Mesendoderm (in vitro differentiated cells): ENCODE results near the gene TMEM254.
A peak's percentile ranks its signal among the peaks of the same experiment; 100 is the strongest.
"Not testable (repeated sequence)": the region's sequence is repeated elsewhere in the genome, so short reads cannot be mapped to it uniquely, and the experiment has no call there.

ENCODE experiments used
- DNase-seq: peaks from one replicate; pipeline ENCODE4 v3.0.0; 2013
- H2AK5ac ChIP-seq: 2 replicates; pipeline ENCODE4 v1.6.1; 2013; ENCODE audit warnings: low read length, inconsistent platforms
- H2BK120ac ChIP-seq: 2 replicates; pipeline ENCODE4 v1.6.1; 2013; ENCODE audit warnings: low read depth, mild to moderate bottlenecking, low read length, moderate library complexity, mixed read lengths
- H2BK15ac ChIP-seq: replicated peaks from 2 replicates; pipeline ENCODE4 v1.6.1; 2013; ENCODE audit warnings: low read depth, mild to moderate bottlenecking, moderate library complexity
- H2BK5ac ChIP-seq: 2 replicates; pipeline ENCODE4 v1.6.1; 2013; ENCODE audit warnings: low read length, inconsistent platforms
- H3K18ac ChIP-seq: 2 replicates; pipeline ENCODE4 v1.6.1; 2013; ENCODE audit warnings: mild to moderate bottlenecking, low read length, mixed read lengths
- H3K23ac ChIP-seq: one replicate; pipeline ENCODE4 v1.6.1; 2013; ENCODE audit warnings: low read length
- H3K27ac ChIP-seq: 2 replicates; pipeline ENCODE4 v1.5.1; 2013; ENCODE audit warnings: low read depth, mild to moderate bottlenecking, inconsistent platforms, low read length, moderate library complexity
- H3K27me3 ChIP-seq: 2 replicates; pipeline ENCODE4 v1.6.1; 2013; ENCODE audit warnings: low read length, control low read depth, mild to moderate bottlenecking, inconsistent platforms; ENCODE audit not compliant: insufficient read depth, poor library complexity
- H3K36me3 ChIP-seq: 2 replicates; pipeline ENCODE4 v1.6.1; 2013; ENCODE audit warnings: low read length, inconsistent platforms; ENCODE audit not compliant: control insufficient read depth, insufficient read depth
- H3K4ac ChIP-seq: one replicate; pipeline ENCODE4 v1.6.1; 2013; ENCODE audit warnings: low read depth, mild to moderate bottlenecking, low read length, moderate library complexity
- H3K4me1 ChIP-seq: 2 replicates; pipeline ENCODE4 v1.6.1; 2013; ENCODE audit warnings: low read depth, low read length, inconsistent platforms; ENCODE audit not compliant: control insufficient read depth
- H3K4me2 ChIP-seq: 2 replicates; pipeline ENCODE4 v1.6.1; 2013; ENCODE audit warnings: low read length
- H3K4me3 ChIP-seq: 2 replicates; pipeline ENCODE4 v1.5.1; 2013; ENCODE audit warnings: mild to moderate bottlenecking, low read length
- H3K56ac ChIP-seq: one replicate; pipeline ENCODE4 v1.6.1; 2013; ENCODE audit warnings: low read length
- H3K79me1 ChIP-seq: 2 replicates; pipeline ENCODE4 v1.6.1; 2013; ENCODE audit warnings: low read length, inconsistent platforms
- H3K79me2 ChIP-seq: 2 replicates; pipeline ENCODE4 v1.6.1; 2013; ENCODE audit warnings: mild to moderate bottlenecking, low read length; ENCODE audit not compliant: control insufficient read depth, insufficient read depth
- H3K9ac ChIP-seq: 2 replicates; pipeline ENCODE4 v1.6.1; 2013; ENCODE audit warnings: low read length, inconsistent platforms
- H4K5ac ChIP-seq: one replicate; pipeline ENCODE4 v1.6.1; 2013; ENCODE audit warnings: low read length
- H4K8ac ChIP-seq: one replicate; pipeline ENCODE4 v1.6.1; 2013; ENCODE audit warnings: low read depth, mild to moderate bottlenecking, control low read depth, low read length, moderate library complexity
- WGBS: extraction: QIAGEN DNeasy Blood & Tissue Kit; methylation state at CpG from one replicate; pipeline ENCODE4 v1.1.7; 2013; ENCODE audit warnings: low lambda C conversion rate, missing lambda C conversion rate; ENCODE audit not compliant: insufficient coverage; ENCODE audit errors: extremely low coverage; 5-methylcytosine and 5-hydroxymethylcytosine counted together

TMEM254 gene

DNA sequence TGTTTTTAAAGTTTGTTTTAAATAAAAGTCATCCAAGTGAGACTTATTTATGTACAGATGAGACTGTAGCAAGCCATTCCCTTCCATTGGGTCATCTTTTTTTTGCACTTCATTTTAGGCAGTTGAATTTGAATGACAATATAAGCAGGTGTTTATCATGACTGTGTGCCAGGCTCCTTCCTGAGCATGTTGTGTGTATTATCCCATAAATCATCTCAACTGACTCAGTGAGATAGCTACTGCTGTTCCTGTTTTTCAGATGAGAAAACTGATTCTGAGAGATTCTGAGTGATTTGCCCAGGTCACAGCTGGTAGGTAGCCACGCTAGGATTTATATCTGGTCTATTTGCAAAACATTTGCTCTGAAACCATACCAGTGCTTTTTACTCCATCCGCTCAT lies 11.7 kb downstream of the TMEM254 start:
- no peak overlapping the region for H3K4me3 ChIP-seq
- no peak overlapping the region for H3K23ac ChIP-seq
- no peak for DNase-seq
- no peak overlapping the region for H2BK120ac ChIP-seq
- no peak overlapping the region for H3K4ac ChIP-seq
- no peak overlapping the region for H4K8ac ChIP-seq
- H3K18ac ChIP-seq: no peak overlapping the region
- H3K4me1 ChIP-seq: no peaks in the 10 kb centered on the region
- H2AK5ac ChIP-seq: no peak overlapping the region
- no peaks in the 10 kb centered on the region for H3K79me1 ChIP-seq
- WGBS: no CpG with 5 or more reads among the region's 2 CpGs
- H3K36me3 ChIP-seq: no peaks in the 10 kb centered on the region
- H4K5ac ChIP-seq: no peak overlapping the region
- no peaks in the 10 kb centered on the region for H3K79me2 ChIP-seq
- no peaks in the 10 kb centered on the region for H3K27me3 ChIP-seq
- no peak overlapping the region for H2BK15ac ChIP-seq
- H3K27ac ChIP-seq: no peak overlapping the region
- H3K9ac ChIP-seq: no peak overlapping the region
- H2BK5ac ChIP-seq: no peak overlapping the region
- H3K4me2 ChIP-seq: no peak overlapping the region
- no peak overlapping the region for H3K56ac ChIP-seq

DNA sequence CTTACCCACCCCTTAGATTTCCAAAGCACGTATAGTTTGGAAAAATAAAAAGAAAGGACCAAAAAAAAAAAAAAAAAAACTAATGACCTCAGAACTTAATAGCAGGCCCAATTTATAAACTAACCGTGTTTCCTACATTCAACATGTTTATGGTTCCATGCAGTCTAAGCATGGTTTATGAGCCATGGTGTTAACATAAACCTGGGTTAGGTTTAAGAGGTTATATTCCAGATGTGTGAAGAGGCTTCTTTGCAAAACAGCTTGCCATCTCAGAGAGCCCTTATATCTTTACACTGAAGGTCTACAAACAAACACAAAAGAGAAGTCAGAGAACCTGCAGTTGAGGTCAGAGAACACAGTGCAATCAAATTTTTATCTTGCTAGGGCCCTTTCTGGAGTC lies 15.8 kb downstream of the TMEM254 start:
- no peak overlapping the region for H4K8ac ChIP-seq
- no peak overlapping the region for H2AK5ac ChIP-seq
- no peak overlapping the region for H3K23ac ChIP-seq
- DNase-seq: no peak
- H2BK5ac ChIP-seq: no peak overlapping the region
- no peaks in the 10 kb centered on the region for H3K79me1 ChIP-seq
- no peak overlapping the region for H3K9ac ChIP-seq
- H3K27me3 ChIP-seq: no peaks in the 10 kb centered on the region
- H3K4me1 ChIP-seq: no peaks in the 10 kb centered on the region
- H3K4me2 ChIP-seq: no peak overlapping the region
- H3K27ac ChIP-seq: no peak overlapping the region
- no peaks in the 10 kb centered on the region for H3K36me3 ChIP-seq
- no CpG with 5 or more reads among the region's 2 CpGs for WGBS
- H3K56ac ChIP-seq: no peak overlapping the region
- H4K5ac ChIP-seq: no peak overlapping the region
- H3K4me3 ChIP-seq: no peak overlapping the region
- no peak overlapping the region for H2BK120ac ChIP-seq
- H2BK15ac ChIP-seq: no peak overlapping the region
- H3K18ac ChIP-seq: no peak overlapping the region
- no peaks in the 10 kb centered on the region for H3K79me2 ChIP-seq
- H3K4ac ChIP-seq: no peak overlapping the region

DNA sequence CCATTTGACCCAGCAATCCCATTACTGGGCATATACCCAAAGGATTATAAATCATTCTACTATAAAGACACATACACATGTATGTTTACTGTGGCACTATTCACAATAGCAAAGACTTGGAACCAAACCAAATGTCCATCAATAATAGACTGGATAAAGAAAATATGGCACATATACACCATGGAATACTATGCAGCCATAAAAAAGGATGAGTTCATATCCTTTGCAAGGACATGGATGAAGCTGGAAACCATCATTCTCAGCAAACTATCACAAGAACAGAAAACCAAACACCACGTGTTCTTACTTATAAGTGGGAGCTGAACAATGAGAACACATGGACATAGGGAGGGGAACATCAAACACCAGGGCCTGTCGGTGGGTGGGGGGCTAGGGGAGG lies 19.8 kb downstream of the TMEM254 start:
- H3K56ac ChIP-seq, H3K4me3 ChIP-seq, H3K23ac ChIP-seq, H3K4me2 ChIP-seq, H3K79me2 ChIP-seq, H3K36me3 ChIP-seq, H2AK5ac ChIP-seq, DNase-seq, H3K9ac ChIP-seq, H4K8ac ChIP-seq, H2BK15ac ChIP-seq, H3K18ac ChIP-seq, H3K27ac ChIP-seq, H3K27me3 ChIP-seq, H3K79me1 ChIP-seq, H3K4me1 ChIP-seq, H2BK5ac ChIP-seq, H4K5ac ChIP-seq, H3K4ac ChIP-seq, H2BK120ac ChIP-seq: not testable (repeated sequence)
- no CpG with 5 or more reads among the region's 2 CpGs for WGBS

DNA sequence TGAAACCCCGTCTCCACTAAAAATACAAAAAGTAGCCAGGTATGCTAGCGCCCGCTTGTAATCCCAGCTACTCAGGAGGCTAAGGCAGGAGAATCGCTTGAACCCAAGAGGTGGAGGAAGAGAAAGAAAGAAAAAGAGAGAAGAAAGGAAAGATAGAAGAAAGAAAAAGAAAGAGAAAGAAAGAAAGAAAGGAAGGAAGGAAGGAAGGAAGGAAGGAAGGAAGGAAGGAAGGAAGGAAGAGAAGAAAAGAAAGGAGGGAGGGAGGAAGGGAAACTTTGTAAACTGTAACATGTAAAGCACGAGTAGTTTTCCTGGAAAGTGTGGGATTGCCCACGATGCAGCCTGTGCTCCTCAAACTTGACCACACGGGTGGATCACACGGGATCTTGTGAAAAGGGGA lies 20.8 kb downstream of the TMEM254 start:
- H2AK5ac ChIP-seq, H3K23ac ChIP-seq, H3K27ac ChIP-seq, H3K27me3 ChIP-seq, H2BK120ac ChIP-seq, H3K79me1 ChIP-seq, H3K4me1 ChIP-seq, H3K4me3 ChIP-seq, H3K9ac ChIP-seq, H3K79me2 ChIP-seq, H3K4ac ChIP-seq, H2BK5ac ChIP-seq, H3K36me3 ChIP-seq, H2BK15ac ChIP-seq, H3K18ac ChIP-seq, H3K4me2 ChIP-seq, DNase-seq, H3K56ac ChIP-seq, H4K8ac ChIP-seq, H4K5ac ChIP-seq: not testable (repeated sequence)
- WGBS: no CpG with 5 or more reads among the region's 8 CpGs

DNA sequence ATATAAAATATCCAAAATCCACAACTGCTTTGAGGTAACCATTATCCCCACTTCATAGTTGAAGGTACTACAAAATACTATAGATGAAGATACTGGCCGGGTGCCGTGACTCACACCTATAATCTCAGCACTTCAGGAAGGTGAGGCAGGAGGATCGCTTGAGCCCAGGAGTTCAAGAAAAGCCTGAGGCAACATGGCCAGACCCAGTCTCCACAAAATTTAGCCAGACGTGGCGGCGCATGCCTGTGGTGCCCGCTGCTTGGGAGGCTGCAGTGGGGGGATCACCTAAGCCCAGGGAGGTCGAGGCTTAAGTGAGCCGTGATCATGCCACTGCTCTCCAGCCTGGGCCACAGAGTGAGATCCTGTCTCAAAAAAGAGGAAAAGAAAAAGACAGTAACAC lies 21.7 kb downstream of the TMEM254 start:
- no peak overlapping the region for H3K4me3 ChIP-seq
- no peak overlapping the region for H3K56ac ChIP-seq
- no peak overlapping the region for H2BK15ac ChIP-seq
- no peak overlapping the region for H4K8ac ChIP-seq
- no CpG with 5 or more reads among the region's 9 CpGs for WGBS
- no peak overlapping the region for H3K4ac ChIP-seq
- no peak overlapping the region for H3K18ac ChIP-seq
- no peak overlapping the region for H4K5ac ChIP-seq
- H3K4me2 ChIP-seq: no peak overlapping the region
- no peak overlapping the region for H2BK5ac ChIP-seq
- H3K79me2 ChIP-seq: no peaks in the 10 kb centered on the region
- H3K4me1 ChIP-seq: no peaks in the 10 kb centered on the region
- no peaks in the 10 kb centered on the region for H3K27me3 ChIP-seq
- no peak overlapping the region for H2BK120ac ChIP-seq
- H3K36me3 ChIP-seq: no peaks in the 10 kb centered on the region
- H2AK5ac ChIP-seq: no peak overlapping the region
- no peak overlapping the region for H3K9ac ChIP-seq
- no peak overlapping the region for H3K27ac ChIP-seq
- no peak overlapping the region for H3K23ac ChIP-seq
- no peak for DNase-seq
- no peaks in the 10 kb centered on the region for H3K79me1 ChIP-seq

DNA sequence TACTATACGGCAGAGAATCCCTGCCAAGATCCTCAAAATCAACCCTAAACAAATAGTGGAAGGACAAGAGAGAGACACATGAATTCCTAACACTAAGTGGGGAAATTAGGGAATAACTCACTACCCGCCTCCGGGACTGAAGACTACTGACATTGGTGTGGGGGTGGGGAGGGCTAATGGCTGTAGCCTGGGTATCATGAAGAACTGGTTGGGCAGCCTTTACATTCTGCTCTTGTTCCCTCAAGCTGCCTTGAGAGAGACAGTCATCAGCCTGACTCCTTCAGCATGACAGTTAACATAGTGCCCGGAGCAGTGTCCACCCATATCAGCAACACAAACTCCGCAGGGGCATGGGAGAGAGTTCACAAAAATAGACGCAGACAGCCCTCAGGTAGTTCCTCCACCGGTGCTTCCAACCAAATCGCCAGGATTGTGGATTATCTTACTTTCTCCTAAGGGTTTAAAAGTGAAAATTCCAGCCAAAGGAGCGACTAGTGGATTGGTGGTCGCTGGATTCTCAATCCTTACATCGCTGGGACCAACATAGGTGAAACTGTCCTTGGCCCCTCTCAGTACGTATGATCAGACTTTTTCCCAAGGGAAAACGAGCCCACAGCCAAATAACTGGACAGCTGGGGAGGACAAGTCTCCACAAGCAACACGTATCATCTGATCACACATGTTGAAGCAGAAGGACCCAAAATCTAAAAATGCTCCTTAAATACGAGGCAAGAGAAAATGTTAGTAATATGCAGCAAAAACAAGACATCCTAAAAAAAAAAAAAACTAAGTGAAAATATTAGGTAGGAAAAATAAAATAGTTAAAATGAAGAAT lies 22.6 kb downstream of the TMEM254 start:
- no peak overlapping the region for H3K9ac ChIP-seq
- no peak overlapping the region for H3K27ac ChIP-seq
- peak; percentile 37 for DNase-seq
- H3K4me1 ChIP-seq: no peaks in the 10 kb centered on the region
- no peak overlapping the region for H3K23ac ChIP-seq
- no peak overlapping the region for H3K4me2 ChIP-seq
- no peaks in the 10 kb centered on the region for H3K27me3 ChIP-seq
- no peak overlapping the region for H4K8ac ChIP-seq
- H2BK5ac ChIP-seq: no peak overlapping the region
- no peak overlapping the region for H2AK5ac ChIP-seq
- H3K79me2 ChIP-seq: no peaks in the 10 kb centered on the region
- H3K18ac ChIP-seq: no peak overlapping the region
- H3K36me3 ChIP-seq: no peaks in the 10 kb centered on the region
- H3K4me3 ChIP-seq: no peak overlapping the region
- H3K56ac ChIP-seq: no peak overlapping the region
- no peaks in the 10 kb centered on the region for H3K79me1 ChIP-seq
- H2BK15ac ChIP-seq: no peak overlapping the region
- H4K5ac ChIP-seq: no peak overlapping the region
- no peak overlapping the region for H2BK120ac ChIP-seq
- WGBS: no CpG with 5 or more reads among the region's 15 CpGs
- H3K4ac ChIP-seq: no peak overlapping the region
